GM12892 (cell line): Measurements from ENCODE around the gene FGF5.

Source experiments
- POLR2A ChIP-seq: IDR thresholded peaks from 2 replicates; pipeline ENCODE4 v1.6.1; 2011; ENCODE audit warnings: low read depth, low read length, control low read depth
- POLR2AphosphoS5 ChIP-seq: IDR thresholded peaks from 2 replicates; pipeline ENCODE4 v1.6.1; 2011; ENCODE audit warnings: low read depth, low read length, control low read depth

- no peak for TF ChIP-seq POLR2A
- no peak for TF ChIP-seq POLR2AphosphoS5
These were observed 31.0 kb upstream of the FGF5 start for GRCh38 chr4:80235451-80235850.
